Retinal pigment epithelial cell (primary cell): ENCODE measurements around the gene CYFIP1.

Experiments used
- DNase-seq: peaks from one replicate; pipeline ENCODE4 v3.0.0-alpha.2; 2010; ENCODE audit warnings: low read depth
- H3K4me3 ChIP-seq: 2 replicates; pipeline ENCODE4 v1.5.1; 2011; ENCODE audit warnings: mild to moderate bottlenecking, low read length, control low read depth, moderate library complexity
- TF ChIP-seq, protein P1 (sequence below): conservative IDR thresholded peaks from 2 replicates; pipeline ENCODE4 v1.5.1; 2011; ENCODE audit warnings: low read depth, low read length, control low read depth, inconsistent platforms

CYFIP1 gene

DNA sequence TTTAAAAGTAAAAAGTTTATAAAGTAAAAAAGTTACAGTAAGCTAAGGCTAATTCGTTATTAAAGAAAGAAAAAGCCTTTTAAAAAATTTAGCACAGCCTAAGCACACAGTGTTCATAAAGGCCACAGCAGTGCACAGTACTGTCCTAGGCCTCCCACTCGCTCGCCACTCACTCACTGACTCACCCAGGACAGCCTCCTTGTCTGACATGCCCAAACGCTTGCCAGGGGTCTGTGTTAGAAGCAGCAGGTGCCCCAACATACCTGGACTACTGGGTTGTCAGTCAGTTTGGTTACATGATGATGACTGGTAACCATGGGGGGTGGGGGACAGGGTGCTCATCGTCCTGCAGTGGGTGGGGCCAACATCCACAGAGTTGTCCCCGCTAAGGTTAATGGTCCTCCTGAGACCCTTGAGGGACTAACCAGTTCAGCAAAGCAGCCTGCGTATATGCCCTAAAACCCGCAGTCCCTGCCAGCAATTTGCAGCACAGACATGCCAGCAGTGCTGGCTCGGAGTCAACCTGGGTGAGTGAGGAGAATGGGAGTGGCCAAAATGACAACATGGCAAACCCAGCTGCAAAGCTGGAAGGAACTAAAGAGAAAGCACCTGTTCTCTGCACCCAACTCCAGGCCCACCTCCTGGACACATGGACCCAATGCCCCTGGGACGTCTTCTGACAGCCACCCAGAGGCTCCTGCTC is 49.2 kb downstream of the CYFIP1 start:
- TF ChIP-seq, protein P1, sequence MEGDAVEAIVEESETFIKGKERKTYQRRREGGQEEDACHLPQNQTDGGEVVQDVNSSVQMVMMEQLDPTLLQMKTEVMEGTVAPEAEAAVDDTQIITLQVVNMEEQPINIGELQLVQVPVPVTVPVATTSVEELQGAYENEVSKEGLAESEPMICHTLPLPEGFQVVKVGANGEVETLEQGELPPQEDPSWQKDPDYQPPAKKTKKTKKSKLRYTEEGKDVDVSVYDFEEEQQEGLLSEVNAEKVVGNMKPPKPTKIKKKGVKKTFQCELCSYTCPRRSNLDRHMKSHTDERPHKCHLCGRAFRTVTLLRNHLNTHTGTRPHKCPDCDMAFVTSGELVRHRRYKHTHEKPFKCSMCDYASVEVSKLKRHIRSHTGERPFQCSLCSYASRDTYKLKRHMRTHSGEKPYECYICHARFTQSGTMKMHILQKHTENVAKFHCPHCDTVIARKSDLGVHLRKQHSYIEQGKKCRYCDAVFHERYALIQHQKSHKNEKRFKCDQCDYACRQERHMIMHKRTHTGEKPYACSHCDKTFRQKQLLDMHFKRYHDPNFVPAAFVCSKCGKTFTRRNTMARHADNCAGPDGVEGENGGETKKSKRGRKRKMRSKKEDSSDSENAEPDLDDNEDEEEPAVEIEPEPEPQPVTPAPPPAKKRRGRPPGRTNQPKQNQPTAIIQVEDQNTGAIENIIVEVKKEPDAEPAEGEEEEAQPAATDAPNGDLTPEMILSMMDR: no peak
- no peak overlapping the region for H3K4me3 ChIP-seq
- no peak for DNase-seq

- TF ChIP-seq, protein P1: no peak
- H3K4me3 ChIP-seq: no peak overlapping the region
- DNase-seq: no peak
Measured at GRCh38 chr15:22927761-22928160, 52.4 kb downstream of the CYFIP1 start.

- H3K4me3 ChIP-seq: no peak overlapping the region
- no peak for DNase-seq
- TF ChIP-seq, protein P1: no peak
Measured at GRCh38 chr15:22925875-22926274, 54.3 kb downstream of the CYFIP1 start.

- no peak for DNase-seq
- no peak overlapping the region for H3K4me3 ChIP-seq
- TF ChIP-seq, protein P1: no peak
Measured at GRCh38 chr15:22922003-22922402, 58.2 kb downstream of the CYFIP1 start.

GRCh38 chr15:22919171-22919570 is 61.0 kb downstream of the CYFIP1 start:
- H3K4me3 ChIP-seq: no peak overlapping the region
- TF ChIP-seq, protein P1: no peak
- DNase-seq: no peak

DNA sequence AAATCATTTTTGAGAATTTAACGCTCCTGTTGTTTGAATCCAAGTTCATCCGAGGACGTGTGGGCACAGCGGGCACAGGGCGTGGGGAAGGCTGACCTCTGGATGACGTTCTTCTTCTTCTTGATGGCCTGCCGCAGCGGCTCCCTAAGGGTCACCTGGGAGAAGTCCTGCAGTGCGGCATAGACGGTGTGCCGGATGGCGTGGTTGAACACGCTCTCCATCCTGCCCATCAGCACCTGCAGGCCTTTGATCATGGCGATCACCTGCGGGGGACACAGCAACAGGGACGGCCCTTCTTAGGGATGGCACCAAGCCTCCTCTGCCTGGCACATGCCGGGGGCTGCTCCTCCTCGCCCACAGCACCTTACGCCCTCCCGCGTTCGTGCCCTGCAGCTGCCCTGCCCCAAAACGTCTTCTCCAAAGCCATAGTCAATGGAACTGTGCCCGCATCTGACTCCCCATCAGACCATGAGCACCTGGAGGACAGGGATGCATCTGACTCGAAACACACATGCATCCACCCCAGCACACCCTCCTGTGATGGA is 61.5 kb downstream of the CYFIP1 start:
- TF ChIP-seq, protein P1: no peak
- no peak overlapping the region for H3K4me3 ChIP-seq
- DNase-seq: no peak

DNA sequence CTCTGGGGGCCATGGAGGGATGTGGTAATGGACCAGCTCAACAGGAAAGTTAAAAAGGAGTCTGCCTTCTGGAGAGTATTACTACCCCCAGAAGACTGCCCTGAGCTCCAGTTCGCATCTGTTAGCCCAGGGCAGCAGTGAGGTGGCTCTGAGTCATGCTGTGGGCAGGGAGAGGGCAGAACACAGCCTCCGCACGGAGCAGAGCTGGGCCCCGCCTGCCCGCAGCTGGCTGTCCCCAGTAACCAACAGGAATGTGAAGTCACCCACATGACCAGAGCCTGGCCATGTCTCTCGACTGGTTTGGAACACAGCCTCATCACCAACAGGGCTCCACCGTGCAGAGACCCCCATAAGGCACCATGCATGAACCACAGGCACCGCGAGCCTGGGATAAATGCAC is 62.1 kb downstream of the CYFIP1 start:
- TF ChIP-seq, protein P1: no peak
- DNase-seq: no peak
- no peak overlapping the region for H3K4me3 ChIP-seq
